Activated CD8-positive, alpha-beta memory T cell treated with anti-CD3 and anti-CD28 coated beads, Interleukin-2, amount 50 U/mL, for 24 hours (primary cell): ENCODE results near the gene BUD23.

Experiments used
- DNase-seq: peaks from one replicate; pipeline ENCODE4 v3.0.0-alpha.2; 2020; ENCODE audit errors: extremely low read depth

BUD23 gene

DNA sequence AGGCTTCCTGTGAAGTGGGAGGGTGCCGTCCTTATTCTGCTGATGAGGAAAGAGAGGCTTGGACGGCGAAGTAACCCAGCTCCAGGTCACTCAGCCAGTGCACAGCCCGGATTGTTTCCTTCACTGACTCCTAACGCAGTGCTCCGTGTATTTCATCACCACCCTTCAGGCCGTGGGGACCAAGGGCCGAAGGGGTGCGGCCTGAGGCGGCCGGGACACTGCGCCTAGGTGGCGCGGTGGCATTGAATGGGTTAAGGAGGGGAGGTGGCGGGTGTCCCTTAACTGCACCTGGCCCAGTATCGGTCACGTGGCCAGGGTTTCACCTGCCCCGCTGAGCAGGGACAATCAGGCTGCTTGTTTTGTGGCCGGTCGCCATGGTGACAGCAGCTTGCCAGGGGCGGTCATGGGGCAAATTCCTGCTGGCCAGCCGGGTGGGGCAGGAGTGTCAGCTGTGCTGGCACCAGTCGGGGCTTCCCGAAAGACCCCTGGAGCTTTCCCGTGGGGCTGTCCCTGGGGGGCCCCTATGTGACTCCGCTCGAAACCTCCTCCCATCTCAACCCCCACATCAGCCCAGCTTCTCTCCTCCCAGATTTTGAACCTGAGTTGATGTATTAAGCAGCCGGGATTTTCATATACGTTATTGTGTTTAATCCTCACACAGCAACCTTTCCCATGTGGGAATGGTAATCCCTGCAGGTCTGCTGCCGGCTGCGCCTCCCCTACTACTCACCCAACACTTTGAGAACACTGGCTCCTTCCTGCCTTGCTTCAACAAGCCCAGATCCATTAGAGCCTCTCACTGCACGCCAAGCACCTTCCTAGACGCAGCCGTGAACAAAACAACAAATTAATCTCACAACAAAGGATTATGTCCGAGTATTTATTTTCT is 59.6 kb downstream of the BUD23 start:
- DNase-seq: no peak

DNA sequence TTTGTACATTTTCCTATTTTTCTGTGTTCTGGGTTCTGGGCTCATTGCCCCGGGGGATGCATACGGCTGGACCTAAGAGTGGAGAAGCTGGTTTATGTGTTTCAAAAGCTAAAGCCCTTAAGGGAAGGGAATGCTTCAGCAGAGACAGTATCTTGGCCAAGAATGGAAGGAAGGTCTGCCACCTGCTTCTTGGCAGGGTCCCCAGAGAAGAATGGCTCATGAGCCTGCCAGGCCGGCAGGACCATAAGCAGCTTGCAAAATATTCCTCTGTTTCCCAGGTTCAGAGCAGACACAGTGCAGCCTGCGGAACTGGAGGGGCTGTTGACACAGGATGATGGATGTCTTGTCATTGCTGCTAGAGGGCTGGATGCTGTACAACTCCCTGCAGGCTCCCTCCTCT is 63.0 kb downstream of the BUD23 start:
- DNase-seq: no peak
